ENCODE results near the gene ADPRS.

Gene ADPRS

DNA sequence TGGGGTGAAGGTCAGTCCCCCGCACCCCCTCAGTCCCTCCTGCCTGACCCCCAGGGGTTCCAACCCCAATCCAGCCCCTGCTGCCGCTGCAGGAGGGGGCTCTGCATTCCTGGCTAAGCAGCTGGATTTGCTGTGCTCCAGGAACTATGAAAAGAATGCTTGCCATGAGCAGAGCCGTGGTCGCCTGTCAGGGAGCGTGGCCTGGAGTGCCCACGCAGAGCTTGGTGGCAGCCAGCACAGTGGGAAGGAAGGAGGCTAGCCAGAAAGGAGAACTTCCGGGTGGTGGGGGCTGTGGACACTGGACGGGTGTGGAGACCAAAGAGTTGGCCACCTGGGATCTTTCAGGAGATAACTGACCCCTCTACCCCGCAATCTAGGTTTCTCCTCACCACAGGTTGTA lies 30.8 kb downstream of the ADPRS start:
- TF ChIP-seq, protein P1, sequence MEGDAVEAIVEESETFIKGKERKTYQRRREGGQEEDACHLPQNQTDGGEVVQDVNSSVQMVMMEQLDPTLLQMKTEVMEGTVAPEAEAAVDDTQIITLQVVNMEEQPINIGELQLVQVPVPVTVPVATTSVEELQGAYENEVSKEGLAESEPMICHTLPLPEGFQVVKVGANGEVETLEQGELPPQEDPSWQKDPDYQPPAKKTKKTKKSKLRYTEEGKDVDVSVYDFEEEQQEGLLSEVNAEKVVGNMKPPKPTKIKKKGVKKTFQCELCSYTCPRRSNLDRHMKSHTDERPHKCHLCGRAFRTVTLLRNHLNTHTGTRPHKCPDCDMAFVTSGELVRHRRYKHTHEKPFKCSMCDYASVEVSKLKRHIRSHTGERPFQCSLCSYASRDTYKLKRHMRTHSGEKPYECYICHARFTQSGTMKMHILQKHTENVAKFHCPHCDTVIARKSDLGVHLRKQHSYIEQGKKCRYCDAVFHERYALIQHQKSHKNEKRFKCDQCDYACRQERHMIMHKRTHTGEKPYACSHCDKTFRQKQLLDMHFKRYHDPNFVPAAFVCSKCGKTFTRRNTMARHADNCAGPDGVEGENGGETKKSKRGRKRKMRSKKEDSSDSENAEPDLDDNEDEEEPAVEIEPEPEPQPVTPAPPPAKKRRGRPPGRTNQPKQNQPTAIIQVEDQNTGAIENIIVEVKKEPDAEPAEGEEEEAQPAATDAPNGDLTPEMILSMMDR (IDR thresholded peaks at IDR 0.05; ENCODE audit: extremely low read depth, missing control alignments): no peak
- no peak for DNase-seq (ENCODE audit: low spot score)

DNA sequence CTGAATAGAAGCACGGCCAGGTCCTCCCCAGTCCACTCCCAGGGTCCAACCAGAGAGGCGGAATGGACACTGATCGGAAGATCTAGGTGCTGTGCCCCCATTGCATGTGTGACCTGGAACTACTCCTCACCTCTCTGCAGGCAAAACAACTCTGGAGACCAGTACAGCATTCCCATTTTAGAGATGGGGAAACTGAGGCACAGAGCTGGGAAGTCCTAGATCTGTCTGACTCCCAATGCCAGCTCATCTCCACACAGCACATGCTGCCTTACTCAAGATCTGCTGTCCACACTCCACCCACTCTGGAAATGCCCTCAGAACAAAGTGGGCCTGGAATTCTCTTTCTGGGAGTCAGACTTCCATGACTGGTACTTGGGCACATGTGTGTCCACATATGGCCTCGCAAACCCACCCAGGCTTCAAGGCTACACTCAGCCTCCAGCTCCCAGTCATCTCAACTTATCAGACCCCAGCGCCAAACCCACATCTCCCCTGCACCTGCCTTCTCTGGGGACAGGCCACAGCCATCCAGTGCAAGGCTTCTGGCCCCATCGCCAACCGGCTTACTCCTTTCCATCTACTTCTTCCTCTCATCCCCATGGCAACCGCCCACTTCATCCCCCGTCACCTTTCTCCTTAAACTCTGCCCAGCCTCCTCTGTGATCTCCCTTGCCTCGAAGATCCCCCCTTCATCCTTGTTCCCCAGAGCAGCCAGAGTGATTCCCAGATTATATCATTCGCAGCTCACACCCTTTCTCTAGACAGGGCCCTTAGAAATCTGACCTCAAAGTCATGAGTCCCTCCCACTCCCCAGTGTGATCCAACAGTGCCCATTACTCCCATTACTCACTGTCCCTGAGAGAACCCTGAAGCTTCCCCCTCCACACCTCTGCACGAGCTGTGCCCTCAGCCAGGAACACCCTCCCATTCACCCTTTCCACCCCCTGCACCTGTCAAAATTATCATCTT lies 33.7 kb downstream of the ADPRS start:
- TF ChIP-seq, protein P1 (IDR thresholded peaks at IDR 0.05; ENCODE audit: extremely low read depth, missing control alignments): no peak
- DNase-seq (ENCODE audit: low spot score): no peak

DNA sequence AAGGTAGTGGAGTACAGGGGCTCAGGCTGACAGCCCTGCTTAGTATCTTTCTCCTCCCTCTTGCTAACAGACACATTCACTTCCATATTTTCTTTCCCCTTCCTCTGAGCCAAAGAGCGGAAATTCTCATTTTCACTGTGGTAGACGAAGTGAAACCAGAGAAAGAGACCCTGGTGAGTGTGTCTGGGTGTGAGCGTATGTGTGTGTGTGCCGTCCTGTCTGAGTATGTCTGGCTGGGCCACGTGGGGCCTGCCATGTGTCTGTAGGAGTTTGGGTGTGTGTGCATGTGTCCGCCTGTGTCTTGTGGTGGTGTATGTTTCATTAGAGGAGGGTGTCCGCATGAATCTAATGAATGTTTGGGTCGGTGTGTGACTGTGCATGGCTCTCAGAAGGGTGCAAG lies 34.7 kb downstream of the ADPRS start:
- peak; percentile 75 for DNase-seq (ENCODE audit: low spot score)

DNA sequence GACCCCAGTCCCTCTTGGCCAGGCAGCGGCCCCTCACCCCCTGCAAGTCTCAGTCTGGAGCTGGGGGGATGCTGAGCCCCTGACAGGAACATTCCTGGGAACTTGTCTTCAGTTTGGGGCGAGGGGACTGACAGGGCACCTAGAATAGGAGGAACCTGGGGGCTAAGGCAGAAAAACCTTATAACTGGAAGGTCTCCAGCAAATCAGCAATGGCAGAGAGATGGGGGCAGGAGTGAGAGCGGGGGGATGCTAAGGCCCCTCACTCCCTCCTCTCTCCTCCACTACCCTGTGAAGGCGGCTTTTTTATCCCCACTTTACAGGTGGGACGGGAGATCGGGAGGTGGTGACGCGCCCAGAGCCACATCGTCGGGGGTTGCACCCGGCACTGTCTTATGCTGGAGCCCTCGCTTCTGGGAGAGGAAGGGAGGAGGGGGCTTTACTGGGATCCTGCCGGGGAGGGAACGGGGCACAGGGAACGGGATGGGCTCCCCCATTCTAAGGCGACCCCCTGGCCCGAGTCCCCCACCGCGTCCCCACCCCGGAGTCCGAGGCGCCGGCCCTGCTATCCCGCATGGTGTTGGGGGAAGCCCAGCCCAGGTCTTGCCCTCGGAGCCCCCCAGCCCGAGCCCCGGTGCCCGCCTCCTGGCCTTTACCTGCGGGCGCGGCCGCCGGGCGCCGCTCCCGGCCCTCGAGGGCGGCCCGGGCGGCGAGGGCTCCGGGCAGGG lies 35.9 kb downstream of the ADPRS start:
- no peak for DNase-seq (ENCODE audit: low spot score)
- TF ChIP-seq, protein P1 (IDR thresholded peaks at IDR 0.05; ENCODE audit: extremely low read depth, missing control alignments): no peak

More for the DNA sequence above, 34.7 kb downstream of the ADPRS start:
- TF ChIP-seq, protein P1 (IDR thresholded peaks at IDR 0.05; ENCODE audit: extremely low read depth, missing control alignments): no peak

DNA sequence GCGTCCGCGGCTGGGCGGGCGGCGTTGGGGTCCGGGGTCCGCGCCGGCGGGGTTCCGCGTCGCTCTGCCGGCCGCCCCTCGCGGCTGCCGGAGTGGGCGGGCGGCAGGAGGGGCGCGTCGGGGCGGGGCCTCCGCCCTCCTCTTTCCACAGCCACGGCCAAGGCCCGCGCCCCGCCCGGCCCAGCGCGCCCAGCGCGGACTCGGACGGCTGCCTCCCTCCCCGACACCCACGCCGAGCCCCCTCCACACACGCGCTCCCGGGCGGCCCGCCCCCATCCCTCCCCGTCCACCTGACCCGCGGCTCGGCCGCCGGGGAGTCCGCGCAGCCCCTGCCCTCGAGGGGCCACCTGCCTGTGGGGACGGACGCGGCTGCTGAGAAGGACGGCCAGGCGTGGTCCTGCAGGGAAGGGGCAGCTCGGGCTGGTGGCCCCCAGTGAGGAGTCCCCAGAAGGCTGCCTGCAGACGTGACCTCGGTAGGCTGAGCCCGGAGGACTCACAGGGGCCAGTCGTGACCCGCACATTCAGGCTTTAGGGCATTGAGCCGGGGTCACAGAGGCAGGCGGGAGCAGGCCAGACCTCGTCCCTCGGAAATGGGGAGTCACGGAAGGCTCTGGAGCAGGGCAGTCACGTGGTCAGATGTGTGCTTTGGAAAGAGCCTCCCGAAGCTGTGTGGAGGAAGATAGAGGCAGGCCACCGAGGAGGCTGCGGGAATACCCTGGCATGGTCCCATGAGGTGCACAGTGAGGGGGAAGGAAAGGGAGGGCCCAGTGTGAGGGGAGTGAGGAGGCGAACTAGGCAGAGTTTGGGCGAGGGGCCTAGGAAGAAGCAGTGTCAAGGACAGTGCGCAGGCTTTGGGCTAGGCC lies 36.7 kb downstream of the ADPRS start, which contains the start of gene COL8A2:
Gene COL8A2 (minus strand): TSS at position 94 of the 863 bp plus-strand sequence. CDS start 24,980 bp downstream, outside the sequence.
- peak; percentile 59 for DNase-seq (ENCODE audit: low spot score)
- TF ChIP-seq, protein P1 (IDR thresholded peaks at IDR 0.05; ENCODE audit: extremely low read depth, missing control alignments): no peak

DNA sequence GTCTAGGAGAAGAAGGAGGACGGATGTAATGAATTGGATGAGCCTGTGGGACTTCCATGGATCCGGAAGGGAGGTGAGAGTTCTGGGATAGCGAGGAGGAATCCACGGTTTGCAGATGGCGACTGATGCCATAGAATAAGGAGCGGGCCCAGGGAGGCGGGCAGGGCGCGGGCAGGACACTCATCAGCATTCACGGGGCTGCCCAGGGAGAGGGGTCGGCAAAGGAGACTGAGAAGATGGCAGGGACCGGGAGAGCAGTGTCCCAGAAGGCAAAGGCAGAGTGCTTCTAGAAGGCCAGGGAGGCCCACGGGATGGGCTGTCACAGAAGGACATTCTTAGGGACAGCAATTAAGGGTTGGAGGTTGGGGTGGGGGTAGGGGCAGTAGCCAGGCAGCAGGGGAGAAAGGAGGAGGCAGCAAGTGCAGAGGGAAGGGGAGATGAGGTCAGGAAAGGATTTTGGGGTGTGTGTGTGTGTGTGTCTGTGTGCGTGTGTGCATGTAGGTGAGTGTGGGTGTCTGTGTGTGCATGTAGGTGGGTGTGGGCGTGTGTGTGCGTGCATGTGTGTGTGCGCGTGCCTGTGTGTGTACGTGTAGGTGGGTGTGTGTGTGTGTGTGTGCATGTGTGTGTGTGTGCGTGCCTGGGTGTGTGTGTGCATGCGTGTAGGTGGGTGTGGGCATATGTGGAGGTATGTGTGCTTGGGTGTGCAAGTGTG lies 37.5 kb downstream of the ADPRS start:
- no peak for DNase-seq (ENCODE audit: low spot score)
- TF ChIP-seq, protein P1 (IDR thresholded peaks at IDR 0.05; ENCODE audit: extremely low read depth, missing control alignments): no peak

Data from GM20000 (cell line).